ELR (cell line): ENCODE results near the gene NAA40.

Experiments used
- DNase-seq: peaks from one replicate; pipeline ENCODE4 v3.0.0-alpha.2; 2015; ENCODE audit warnings: low read depth

Gene NAA40

DNA sequence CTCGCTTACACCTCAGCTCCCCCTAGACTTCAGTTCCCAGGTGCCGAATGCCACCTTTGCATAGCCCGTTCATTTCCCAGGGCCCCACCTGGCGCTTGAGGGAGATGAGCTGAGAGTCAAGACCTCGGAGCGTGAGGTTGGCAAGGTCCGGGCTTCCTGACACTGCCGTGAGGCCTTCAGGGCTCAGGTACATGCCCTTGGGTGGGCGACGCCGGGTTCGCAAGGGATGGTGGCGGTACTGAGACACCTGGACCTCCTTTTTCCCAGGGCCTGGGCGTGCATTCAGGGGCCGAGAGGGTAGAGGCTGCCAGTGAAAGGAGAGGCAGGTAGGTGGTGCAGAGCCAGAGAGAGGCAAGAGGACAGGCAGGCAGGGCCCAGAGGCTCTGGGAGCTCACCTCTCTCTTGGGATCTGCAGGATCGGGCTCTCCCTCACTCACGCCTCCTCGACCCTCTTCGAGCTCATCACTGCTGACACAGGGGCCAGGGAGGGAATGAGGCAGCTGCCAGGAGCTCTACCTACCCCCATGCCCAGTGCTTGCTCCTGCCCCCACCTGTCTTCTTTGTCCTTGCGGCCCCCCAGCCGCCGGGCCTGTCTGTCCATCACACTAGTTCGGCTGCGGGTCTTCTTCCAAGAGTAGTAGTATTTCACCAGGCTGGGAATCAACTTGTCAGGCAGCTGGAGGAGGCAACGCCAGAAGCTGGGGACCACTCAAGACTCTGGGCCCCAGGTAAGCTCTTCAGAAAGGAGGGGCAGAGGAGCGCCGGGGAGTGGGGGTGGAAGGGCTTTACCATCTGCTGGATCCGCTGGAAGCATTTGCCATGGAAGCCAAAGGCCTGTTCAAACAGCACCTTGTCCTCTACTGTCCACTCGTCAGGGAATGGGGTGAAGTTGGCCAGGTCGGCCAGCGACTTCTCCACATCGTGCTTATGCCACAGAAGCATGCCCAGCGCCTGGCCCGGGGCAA lies 24.7 kb upstream of the NAA40 start:
- no peak for DNase-seq

- DNase-seq = no peak
Measured at GRCh38 chr11:63914896-63915691, 23.7 kb upstream of the NAA40 start.

DNA sequence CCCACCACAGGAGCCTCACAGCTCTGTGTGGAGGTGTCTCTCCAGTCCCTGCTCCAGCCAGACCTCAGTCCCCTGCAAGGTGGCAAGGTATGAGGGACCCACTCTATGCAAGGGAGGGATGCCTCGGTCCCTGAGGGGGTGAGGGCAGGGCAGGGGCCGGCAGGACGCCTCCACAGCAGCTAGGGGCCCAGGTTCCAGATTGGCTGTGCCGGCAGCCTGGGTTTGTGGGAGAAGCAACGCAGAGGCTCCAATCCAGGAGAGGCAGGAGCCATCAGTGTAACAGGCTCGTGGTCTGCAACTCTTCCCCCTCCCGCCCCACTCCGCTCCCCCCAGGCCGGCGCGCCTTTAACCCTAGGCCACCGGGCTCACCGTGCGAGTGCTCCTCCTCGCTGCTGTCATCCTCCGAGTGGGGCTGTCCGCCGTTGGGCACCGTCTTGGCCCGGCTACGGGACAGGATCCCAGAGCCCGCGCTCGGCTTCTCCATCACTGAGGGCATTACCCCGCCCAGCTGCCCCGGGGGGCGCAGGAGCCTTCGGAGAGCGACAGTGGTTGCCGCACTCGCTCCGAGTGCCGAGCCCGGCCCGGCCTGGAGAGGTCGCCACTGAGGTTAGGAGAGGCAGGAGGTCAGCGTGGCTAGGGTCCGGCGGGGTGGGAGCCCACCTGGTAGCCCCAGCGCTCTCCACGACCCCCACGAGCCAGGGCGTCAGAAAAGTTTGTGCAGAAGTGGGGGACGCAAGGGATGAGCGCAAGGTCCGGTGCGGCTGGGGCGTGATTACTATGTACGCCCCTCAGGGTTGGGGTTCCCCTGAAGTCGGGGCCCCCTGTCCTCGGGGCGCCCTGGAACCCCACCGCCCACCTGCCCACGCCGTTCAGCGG lies 22.6 kb upstream of the NAA40 start:
- DNase-seq = peak; percentile 48

DNA sequence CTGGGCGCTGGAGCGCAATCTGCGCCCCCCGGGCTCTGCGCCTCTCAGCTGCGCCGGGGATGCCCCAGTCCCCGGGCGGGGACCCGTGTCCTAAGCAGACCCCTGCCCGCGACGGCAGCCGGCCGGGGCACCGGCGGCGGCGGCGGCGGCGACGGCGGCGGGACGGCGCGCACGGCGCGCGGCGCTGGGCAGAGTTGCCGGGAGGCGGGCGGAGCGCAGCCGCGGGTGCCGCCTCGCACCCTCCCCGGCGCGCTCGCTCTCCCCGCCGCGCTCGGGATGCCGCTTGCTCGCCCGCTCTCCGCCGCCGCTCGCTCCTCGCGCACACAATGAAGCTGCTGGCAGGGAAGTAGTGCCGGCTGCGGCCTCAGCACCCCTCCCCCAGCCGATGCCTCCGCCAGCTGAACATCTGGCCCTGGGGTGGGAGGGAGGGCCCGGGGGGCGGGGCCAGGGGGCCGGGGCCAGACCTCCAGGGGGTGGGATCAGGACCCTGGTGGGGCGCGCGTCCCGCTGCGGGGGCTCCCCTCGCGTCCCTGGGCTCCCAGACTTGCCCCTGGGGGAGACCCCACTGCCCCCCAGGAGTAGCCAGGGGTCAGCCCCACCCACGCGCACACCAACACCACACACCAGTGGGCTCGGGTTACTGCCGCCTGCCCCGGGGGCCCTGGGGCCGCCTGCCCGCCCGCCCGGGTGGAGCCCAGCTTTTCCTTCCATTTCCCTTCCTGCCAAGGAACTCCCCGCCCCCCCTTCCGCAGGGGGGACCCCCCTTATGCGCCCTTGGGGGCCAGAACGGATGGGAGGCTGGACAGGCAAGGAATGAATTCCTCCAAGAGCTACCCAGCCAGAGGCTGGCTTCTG lies 21.7 kb upstream of the NAA40 start, which contains the start of gene RCOR2:
RCOR2 (minus strand) TSS at position 328 of the 855 bp plus-strand sequence. CDS start 708 bp downstream, outside the sequence.
- DNase-seq = peak; percentile 78

DNA sequence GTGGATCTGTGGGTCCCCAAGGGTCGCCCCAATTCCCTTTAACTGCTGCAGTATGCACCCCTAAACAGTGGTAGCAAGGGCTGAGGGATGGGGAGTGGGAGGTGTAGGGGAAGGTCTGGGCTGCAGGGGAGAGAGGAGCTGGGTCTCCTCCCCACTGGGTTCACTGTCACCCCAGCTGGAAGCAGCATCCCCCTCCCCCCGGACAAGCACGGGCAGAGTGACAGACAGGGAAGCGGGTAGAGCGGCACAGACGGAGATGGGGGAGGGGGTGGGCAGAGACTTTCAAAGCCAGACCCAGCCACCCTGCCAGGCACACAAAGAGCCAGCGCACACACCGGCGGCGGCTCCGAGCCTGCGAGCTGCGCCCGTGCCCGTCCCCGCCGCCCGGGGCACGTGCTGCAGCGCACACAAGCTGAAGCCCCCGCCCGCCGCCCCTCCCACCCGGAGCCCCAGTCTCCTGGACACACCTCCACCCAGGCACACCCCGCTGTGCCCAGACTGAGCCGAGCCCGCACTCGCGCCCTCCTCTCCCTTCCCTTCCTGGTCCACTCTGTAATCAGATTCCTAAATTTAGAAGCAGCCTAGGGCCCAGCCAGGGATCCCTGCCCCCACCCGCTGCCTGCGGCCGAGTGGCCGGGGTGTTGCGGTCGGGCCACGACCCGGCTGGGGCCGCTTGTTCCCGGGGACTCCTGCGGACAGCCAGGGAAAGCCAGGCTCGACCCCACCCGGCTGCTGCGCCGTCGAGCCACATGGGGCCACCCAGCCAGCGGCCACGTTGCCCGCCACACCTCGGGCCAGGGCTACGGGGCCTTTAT lies 20.9 kb upstream of the NAA40 start:
- DNase-seq = peak; percentile 32

DNA sequence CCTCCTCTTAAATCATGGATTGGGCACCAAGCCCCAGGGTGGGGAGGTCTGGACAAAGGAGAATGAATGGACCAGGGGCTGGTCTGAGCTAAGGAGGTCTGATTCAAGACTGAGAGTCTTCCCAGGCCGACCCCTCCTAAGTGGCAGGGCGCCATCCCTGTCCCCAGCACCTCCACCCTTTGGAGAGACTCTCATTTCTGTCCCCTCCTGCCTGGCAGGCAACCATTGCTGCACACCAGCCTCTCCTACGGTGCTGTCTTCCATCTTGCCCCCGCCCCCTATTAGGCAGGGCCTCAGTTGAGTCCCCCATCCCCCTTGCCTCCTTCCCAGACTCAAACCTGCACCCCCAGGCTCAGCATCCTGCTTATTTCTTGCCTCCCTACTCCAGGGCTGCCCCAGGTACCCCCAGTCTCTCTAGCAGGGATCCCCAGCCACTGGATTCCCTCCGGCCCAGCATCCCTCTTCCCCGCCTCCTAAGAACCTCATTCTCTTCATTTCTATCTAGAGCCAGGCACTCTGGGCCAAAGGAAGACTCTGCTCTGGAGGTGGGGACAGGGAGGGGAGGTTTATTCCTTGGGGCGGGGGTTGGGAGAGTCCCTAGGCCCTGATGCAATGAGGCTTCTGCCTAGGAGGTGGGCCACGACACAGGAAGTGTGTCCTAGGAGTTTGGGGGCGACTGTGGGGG lies 20.2 kb upstream of the NAA40 start:
- peak; percentile 16 for DNase-seq

GRCh38 chr11:63919267-63920125 lies 19.3 kb upstream of the NAA40 start:
- DNase-seq = peak; percentile 28

DNA sequence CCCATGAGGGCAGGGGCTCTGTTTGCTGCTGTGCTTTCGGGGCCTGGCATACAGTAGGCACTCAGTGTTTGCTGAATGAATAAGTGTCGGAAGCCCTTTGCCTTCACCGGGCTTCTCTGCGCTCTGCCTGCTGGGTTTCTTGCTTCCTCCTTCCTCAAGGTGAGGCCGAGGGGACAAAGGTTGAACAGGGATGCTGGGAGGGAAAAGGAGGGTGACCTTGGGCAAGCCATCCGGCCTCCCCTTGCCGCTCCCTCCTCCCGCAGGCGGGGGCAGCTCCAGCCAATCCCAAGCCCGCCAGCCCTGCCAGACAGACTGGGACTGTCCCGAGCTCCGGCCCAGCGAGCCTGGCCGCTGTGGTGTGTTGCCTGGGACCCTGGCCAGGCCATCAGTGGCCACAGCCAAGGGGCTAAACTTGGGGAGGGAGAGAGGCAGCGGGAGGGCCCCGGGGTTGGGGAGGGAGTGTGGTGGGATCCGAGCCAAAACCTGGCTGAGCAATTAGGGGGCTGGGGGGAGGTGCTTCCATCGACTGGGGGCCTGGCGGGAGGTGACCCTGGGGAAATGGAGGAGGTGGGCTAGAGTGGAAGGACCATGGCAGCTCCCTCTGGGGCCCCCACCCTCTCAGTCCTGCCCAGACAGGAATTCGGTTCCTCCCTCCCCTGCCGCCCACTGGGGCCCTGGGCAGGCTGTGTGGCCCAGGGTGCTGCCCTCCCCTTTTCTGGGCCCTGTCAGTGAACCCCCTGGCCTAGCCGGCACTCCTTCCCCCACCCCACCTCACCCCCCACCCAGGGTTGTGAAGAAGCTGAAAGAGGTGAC lies 18.5 kb upstream of the NAA40 start:
- no peak for DNase-seq

- no peak for DNase-seq
Measured at GRCh38 chr11:63920939-63921417, 17.8 kb upstream of the NAA40 start.

DNA sequence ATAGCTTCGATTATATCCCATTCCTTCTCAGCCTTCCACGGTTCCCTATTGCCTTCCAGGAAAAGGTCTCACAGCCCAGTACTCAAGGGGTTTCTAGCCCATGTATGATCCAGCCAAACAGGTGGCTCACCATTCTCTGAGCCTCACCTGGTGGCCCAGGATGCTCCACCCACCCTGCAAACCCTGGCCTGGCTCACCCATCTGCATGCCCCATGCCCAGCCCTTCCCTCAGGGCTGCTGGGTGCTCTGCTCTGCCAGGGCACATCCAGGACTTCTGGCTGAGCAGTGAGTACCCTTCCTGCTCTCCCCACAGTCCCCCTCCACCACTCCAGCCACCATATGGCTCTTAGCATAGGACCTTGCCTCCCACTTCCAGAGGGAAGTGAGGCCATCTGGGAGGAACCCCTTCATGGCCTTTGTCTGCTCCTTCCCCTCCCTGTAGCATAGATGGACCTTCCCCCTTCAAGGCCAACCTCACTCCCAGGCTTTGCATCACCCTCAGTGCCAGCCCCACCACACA lies 16.1 kb upstream of the NAA40 start:
- no peak for DNase-seq

GRCh38 chr11:63923319-63923718 lies 15.5 kb upstream of the NAA40 start:
- DNase-seq = no peak

DNA sequence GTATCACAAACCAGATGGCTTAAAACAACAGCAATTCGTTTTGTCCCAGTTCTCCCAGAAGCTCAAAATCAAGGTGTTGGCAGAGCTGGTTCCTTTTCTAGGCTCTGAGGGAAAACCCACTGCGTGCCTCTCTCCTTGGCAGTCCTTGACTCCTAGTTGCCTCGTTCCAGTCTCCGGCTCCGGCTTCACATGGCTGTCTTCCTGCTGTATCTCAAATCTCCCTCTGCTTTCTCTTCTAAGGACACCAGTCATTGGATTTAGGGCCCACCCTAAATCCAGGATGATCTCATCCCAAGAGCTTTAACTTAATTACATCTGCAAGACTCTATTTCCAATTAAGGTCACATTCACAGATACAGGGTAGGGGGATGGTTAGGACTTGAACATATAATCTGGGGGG lies 9.2 kb upstream of the NAA40 start:
- DNase-seq = no peak

GRCh38 chr11:63931045-63931444 lies 7.8 kb upstream of the NAA40 start:
- no peak for DNase-seq

- no peak for DNase-seq
Measured at GRCh38 chr11:63931876-63932275, 6.9 kb upstream of the NAA40 start.

DNA sequence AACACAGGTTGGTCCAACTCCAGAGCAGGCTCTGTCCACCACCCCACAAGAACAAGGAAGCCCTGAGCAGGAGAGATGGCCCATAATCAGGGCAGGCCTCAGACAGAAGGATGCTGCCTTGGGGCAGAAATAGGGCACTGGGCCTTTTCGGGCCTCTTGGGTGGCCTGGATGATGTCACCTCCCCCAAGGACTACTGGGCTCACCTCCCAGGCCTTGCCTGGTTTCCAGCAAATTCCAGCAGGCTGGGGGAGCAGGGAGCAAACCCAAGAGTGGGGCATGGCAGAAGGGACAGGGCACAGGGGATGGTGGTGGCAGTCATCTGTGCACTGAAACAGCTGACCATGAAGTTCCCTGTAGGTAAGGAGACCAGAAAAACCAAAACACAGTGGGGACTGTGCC lies 5.3 kb upstream of the NAA40 start:
- DNase-seq = no peak

DNA sequence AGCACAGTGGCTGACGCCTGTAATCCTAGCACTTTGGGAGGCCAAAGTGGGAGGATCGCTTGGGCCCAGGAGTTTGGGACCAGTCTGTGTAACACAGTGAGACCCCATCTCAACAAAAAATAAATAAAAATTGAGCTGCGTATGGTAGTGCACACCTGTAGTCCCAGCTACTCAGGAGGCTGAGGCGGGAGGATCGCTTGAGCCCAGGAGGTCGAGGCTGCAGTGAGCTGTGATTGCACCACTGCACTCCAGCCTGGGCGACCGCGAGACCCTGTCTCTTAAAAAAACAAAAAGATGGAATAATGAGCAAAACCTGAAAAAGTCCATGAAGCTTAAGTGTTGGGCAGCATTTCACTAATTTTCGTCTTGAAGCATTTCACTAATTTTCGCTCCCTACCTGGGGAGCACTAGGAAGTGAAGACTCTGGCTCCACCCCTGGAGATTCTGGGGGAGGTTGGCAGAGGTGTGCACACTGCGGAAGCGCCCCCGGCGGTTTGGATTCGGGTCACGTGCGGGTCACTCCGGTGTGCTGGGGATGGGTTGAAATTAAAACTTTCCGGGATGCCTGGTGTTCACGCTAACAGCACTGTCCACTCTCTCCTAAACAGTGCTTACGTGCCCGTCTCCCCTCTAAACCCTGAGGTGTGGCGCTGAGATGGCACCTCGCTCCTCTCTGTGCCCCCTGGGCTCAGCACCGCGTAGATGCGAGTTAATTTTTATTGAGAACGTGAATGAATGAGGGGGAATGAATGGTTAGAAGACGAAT lies 906 bp upstream of the NAA40 start:
- no peak for DNase-seq
